Upper lobe of right lung (tissue), 1 donor: ENCODE results near the gene SFRP5. TPM values are rescaled to one million over a fixed set of nuclear protein-coding genes. Genes with fewer than 3 reads are reported as not detected.

ENCODE experiments used
- ATAC-seq: fragments of 200-7000 bp; cut with Tn5 transposase; one replicate; pipeline ENCODE4 v1.9.1; 2020; ENCODE audit warnings: mild to moderate bottlenecking, moderate library complexity
- DNase-seq: peaks from one replicate; pipeline ENCODE4 v3.0.0-alpha.2; 2020
- H3K27ac ChIP-seq: fragments of 200-600 bp; one replicate; pipeline ENCODE4 v1.8.0; 2022
- H3K27me3 ChIP-seq: fragments of 200-600 bp; one replicate; pipeline ENCODE4 v1.8.0; 2022; ENCODE audit warnings: mild to moderate bottlenecking
- H3K36me3 ChIP-seq: fragments of 200-600 bp; one replicate; pipeline ENCODE4 v1.8.0; 2022
- H3K4me1 ChIP-seq: fragments of 200-600 bp; one replicate; pipeline ENCODE4 v1.8.0; 2022
- H3K4me3 ChIP-seq: fragments of 200-600 bp; one replicate; pipeline ENCODE4 v1.8.0; 2022; ENCODE audit warnings: mild to moderate bottlenecking
- H3K9me3 ChIP-seq: fragments of 200-600 bp; one replicate; pipeline ENCODE4 v1.8.0; 2022
- CTCF ChIP-seq: fragments of 200-600 bp; IDR thresholded peaks from one replicate; pipeline ENCODE4 v1.8.0; 2022; ENCODE audit warnings: antibody characterized with exemption
- intact Hi-C: fragments of 100-400 bp; cut with DNase I; formaldehyde crosslinking; loops from one replicate; pipeline ENCODE4 v1.11.0; 2022
- total RNA-seq: library from RNA; stranded (reverse); fragmentation: NEBNext Ultra II Directional; extraction: Animal tissue kit (Norgen Biotek cat#: 25700); gene quantifications from one replicate; pipeline ENCODE4 v1.2.1, GENCODE V29; 2021
- donor health status: DM: no; HTN: yes; CAD: no; lungs with severe emphysema.

Gene SFRP5
- total RNA-seq, 1 donor from 2014 or later: 3.0 TPM

- TF ChIP-seq CTCF: no peak
- intact Hi-C loops: no loop called here
- H3K4me3 ChIP-seq: no peak overlapping the region
- DNase-seq: no peak
- H3K27ac ChIP-seq: no peak overlapping the region
- H3K9me3 ChIP-seq: no peaks in the 10 kb centered on the region
- H3K27me3 ChIP-seq: no peaks in the 10 kb centered on the region
- ATAC-seq: no peak
- H3K4me1 ChIP-seq: no peaks in the 10 kb centered on the region
- no peaks in the 10 kb centered on the region for H3K36me3 ChIP-seq
Observed at GRCh38 chr10:97813311-97813710, 41.5 kb upstream of the SFRP5 start.

GRCh38 chr10:97812696-97813095 lies 40.9 kb upstream of the SFRP5 start:
- no peak overlapping the region for H3K27ac ChIP-seq
- no peaks in the 10 kb centered on the region for H3K27me3 ChIP-seq
- H3K36me3 ChIP-seq: no peaks in the 10 kb centered on the region
- TF ChIP-seq CTCF: no peak
- intact Hi-C loops: no loop called here
- no peaks in the 10 kb centered on the region for H3K9me3 ChIP-seq
- no peak for DNase-seq
- no peak overlapping the region for H3K4me3 ChIP-seq
- no peaks in the 10 kb centered on the region for H3K4me1 ChIP-seq
- ATAC-seq: no peak

GRCh38 chr10:97811958-97812357 lies 40.2 kb upstream of the SFRP5 start:
- Histone ChIP-seq H3K4me1 (no peaks in the 10 kb centered on the region), H3K27me3 (no peaks in the 10 kb centered on the region), H3K27ac (no peak overlapping the region), H3K9me3 (no peaks in the 10 kb centered on the region), H3K36me3 (no peaks in the 10 kb centered on the region), H3K4me3 (no peak overlapping the region)
- intact Hi-C loops: no loop called here
- TF ChIP-seq CTCF: no peak
- ATAC-seq: no peak
- DNase-seq: no peak

GRCh38 chr10:97810446-97810845 lies 38.6 kb upstream of the SFRP5 start:
- Histone ChIP-seq H3K27me3 (no peaks in the 10 kb centered on the region), H3K9me3 (no peaks in the 10 kb centered on the region), H3K27ac (no peak overlapping the region), H3K36me3 (no peaks in the 10 kb centered on the region), H3K4me1 (no peaks in the 10 kb centered on the region), H3K4me3 (no peak overlapping the region)
- DNase-seq (no peak), ATAC-seq (no peak)
- no peak for TF ChIP-seq CTCF
- intact Hi-C loops: no loop called here

GRCh38 chr10:97805949-97806348 lies 34.1 kb upstream of the SFRP5 start:
- Histone ChIP-seq H3K27me3 (no peaks in the 10 kb centered on the region), H3K9me3 (no peaks in the 10 kb centered on the region), H3K4me1 (no peaks in the 10 kb centered on the region), H3K36me3 (no peaks in the 10 kb centered on the region), H3K4me3 (no peak overlapping the region), H3K27ac (no peak overlapping the region)
- intact Hi-C loops: no loop called here
- ATAC-seq: no peak
- DNase-seq: no peak
- no peak for TF ChIP-seq CTCF

GRCh38 chr10:97805096-97805884 lies 33.5 kb upstream of the SFRP5 start:
- Histone ChIP-seq H3K36me3 (no peaks in the 10 kb centered on the region), H3K27me3 (no peaks in the 10 kb centered on the region), H3K27ac (no peak overlapping the region), H3K4me1 (no peaks in the 10 kb centered on the region), H3K4me3 (no peak overlapping the region), H3K9me3 (no peaks in the 10 kb centered on the region)
- DNase-seq (no peak), ATAC-seq (no peak)
- intact Hi-C loops: no loop called here
- TF ChIP-seq CTCF: no peak
